GM12873 (cell line): ENCODE measurements around the gene MITF.

Source experiments
- TF ChIP-seq, protein P1 (sequence below): IDR thresholded peaks from 2 replicates; pipeline ENCODE4 v1.5.1; 2012; ENCODE audit warnings: low read depth, mild to moderate bottlenecking, moderate library complexity, low read length, control low read depth; ENCODE audit not compliant: insufficient read depth; ENCODE audit errors: missing control alignments

Gene MITF, protein sequence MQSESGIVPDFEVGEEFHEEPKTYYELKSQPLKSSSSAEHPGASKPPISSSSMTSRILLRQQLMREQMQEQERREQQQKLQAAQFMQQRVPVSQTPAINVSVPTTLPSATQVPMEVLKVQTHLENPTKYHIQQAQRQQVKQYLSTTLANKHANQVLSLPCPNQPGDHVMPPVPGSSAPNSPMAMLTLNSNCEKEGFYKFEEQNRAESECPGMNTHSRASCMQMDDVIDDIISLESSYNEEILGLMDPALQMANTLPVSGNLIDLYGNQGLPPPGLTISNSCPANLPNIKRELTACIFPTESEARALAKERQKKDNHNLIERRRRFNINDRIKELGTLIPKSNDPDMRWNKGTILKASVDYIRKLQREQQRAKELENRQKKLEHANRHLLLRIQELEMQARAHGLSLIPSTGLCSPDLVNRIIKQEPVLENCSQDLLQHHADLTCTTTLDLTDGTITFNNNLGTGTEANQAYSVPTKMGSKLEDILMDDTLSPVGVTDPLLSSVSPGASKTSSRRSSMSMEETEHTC

DNA sequence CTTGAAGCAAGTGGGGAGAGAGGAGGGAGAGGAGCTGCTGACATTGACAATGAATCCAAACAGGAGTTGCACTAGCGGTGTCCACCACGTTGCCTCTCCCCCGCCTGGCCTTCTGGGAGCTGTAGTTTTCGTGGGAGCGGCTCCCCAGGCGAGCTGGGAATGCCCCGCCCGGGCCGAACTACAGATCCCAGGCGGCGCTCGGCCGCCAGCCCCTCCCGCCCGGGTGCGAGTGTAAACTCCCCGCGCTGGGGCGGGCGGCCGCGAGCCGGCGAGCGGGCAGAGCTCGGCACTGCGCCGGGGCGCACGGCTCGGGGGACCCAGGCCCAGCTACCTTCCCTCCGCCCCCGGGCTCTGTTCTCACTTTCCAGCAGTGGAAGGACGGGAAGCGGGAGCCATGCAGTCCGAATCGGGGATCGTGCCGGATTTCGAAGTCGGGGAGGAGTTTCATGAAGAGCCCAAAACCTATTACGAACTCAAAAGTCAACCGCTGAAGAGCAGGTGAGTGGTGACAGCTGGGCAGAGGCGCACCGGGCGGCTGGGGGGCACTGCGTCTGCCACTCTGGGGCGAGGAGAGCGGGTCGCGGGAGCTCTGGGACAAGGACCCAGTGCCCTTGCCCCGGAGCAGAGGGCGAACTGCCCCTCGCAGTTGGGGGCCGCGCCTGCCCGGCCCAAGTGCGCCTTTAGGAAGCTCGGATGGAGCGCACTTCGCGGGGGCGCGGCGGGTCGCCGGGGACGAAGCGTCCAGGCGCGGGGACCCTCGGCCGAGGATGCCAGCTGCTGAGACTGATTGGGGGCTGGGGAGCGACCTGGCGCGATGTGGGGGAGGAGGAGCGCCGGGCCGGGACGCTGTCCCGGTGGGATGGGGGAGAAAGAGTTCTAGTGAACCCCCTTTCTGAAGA is at the start of gene MITF:
MITF (plus strand) TSS at position 261 of the 899 bp plus-strand sequence; CDS start at position 395, 134 bp downstream.
- TF ChIP-seq, protein P1, sequence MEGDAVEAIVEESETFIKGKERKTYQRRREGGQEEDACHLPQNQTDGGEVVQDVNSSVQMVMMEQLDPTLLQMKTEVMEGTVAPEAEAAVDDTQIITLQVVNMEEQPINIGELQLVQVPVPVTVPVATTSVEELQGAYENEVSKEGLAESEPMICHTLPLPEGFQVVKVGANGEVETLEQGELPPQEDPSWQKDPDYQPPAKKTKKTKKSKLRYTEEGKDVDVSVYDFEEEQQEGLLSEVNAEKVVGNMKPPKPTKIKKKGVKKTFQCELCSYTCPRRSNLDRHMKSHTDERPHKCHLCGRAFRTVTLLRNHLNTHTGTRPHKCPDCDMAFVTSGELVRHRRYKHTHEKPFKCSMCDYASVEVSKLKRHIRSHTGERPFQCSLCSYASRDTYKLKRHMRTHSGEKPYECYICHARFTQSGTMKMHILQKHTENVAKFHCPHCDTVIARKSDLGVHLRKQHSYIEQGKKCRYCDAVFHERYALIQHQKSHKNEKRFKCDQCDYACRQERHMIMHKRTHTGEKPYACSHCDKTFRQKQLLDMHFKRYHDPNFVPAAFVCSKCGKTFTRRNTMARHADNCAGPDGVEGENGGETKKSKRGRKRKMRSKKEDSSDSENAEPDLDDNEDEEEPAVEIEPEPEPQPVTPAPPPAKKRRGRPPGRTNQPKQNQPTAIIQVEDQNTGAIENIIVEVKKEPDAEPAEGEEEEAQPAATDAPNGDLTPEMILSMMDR: no peak

DNA sequence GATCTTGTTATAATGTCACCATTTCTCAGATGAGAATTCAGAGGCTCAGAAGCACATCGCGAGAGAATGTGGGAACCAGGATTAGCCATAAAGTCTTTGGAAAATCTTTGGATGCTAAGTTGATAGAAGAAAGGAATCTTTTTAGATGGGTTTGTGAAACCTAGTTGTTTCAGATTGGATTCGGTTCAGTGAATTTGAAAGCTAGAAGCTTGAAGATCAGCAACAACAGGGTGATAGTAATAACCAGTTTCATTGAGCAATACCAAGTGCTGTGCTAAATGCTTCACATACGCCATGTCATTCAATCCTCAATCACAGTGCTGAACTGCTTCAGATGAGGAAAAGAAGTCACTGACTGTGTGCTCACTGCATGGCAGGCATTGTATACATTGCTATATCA is 47.4 kb upstream of the MITF start:
- TF ChIP-seq, protein P1: no peak

DNA sequence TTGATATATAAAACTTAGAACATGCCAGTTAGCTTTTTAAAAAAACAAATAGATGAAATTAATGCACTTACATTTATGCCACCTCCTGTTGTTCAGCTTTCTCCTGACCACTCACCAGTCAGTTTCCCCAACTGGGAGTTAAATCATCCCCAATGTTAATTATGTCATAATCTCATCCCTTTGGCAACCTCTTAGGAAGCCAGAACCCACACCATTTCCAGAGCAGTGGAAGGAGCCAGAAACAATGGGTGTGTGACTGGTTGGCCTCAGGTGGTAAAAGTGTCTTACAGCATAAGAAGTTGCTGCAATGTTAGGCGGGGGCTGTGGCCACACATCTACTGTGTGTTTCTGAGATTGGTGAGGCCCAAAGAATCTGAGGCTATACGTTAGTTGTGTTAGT is 46.5 kb upstream of the MITF start:
- TF ChIP-seq, protein P1: no peak

DNA sequence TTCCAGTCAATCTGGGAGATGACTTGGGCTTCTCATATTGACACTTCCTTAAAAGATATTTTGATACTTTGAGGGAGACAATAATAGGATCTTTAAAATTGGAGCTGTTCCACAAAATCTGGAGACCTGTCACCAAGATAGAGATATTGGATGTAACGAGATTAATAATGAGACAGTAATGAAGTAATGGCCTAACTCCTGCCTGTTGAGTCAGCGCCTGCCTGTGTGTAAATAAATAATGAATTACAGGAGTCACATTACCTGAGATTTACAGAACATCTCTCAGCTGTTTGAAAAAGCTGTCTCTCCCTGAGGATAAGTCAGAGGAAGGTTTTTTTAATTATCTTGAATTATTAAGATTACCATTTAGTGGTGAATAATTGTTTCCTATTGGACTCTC is 43.8 kb upstream of the MITF start:
- TF ChIP-seq, protein P1: no peak

DNA sequence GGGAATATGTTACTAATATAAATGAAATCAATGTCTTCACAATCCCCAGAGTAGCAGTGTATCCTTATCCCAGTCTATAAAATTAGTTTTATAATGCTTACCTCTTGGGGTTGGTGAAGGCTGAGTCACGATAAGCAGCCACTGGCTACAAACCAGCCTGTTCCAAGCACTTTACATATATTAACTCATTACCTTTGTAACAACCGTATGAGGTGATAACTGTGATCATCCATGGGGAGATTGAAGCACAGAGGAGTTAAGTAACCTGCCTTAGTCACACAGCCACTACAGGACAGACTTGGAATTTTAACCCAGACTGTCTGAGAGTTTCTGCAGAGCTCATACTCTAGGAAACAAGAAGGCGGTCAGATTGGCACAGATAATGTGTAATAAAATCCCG is 43.3 kb upstream of the MITF start:
- TF ChIP-seq, protein P1: no peak

DNA sequence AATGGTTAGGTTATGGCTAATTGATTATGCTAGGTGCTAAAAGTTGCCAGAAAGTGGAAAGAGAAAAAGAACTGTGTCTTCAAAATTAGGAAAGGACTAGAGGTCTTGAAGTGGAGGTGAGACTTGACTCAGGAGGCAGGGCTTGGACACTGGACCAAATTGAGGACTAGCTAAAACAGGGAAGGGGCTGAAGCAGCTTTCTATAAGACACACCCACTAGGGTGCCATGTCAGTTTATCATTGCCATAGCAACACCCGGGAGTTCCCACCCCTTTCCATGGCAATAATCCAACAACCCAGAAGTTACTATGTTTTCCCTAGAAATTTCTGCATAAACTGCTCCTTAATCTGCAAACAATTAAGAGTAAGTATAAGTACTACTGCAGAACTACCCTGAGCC is 42.9 kb upstream of the MITF start:
- TF ChIP-seq, protein P1: no peak

DNA sequence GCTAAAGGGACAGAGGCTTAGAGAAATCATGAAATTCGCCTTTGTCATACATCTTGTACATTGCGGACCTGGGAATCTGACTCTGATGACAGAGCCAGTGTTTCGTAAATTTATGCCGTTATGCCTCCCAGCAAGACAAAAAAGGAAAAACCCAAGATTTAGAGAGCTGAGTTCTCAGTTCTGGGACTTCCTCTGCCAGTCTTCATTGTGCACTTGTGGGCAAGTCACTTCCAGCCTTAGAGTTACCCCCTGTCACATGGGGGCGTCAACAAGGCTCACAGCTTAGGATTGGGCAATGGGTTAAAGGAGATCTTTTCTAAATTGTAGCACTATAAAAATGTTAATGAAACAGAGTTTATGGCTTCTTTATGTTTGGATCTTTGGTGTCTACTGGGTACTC is 41.9 kb upstream of the MITF start:
- TF ChIP-seq, protein P1: no peak
